H9 (cell line): Measurements from ENCODE around the gene PHOX2A. TPM values are rescaled to one million over a fixed set of nuclear protein-coding genes. Genes with fewer than 3 reads are reported as not detected.

ENCODE experiments used
- DNase-seq: peaks from one replicate; pipeline ENCODE4 v3.0.0-alpha.2; 2017
- H2AFZ ChIP-seq: one replicate; pipeline ENCODE4 v1.6.1; 2013; ENCODE audit warnings: mild to moderate bottlenecking, low read length, control low read depth, moderate library complexity
- H2AK5ac ChIP-seq: 2 replicates; pipeline ENCODE4 v1.6.1; 2013; ENCODE audit warnings: low read length, control low read depth, mixed read lengths; ENCODE audit not compliant: insufficient read length
- H2BK120ac ChIP-seq: one replicate; pipeline ENCODE4 v1.6.1; 2013; ENCODE audit warnings: low read depth, mild to moderate bottlenecking, low read length, control low read depth, inconsistent platforms; ENCODE audit not compliant: poor library complexity, severe bottlenecking
- H2BK12ac ChIP-seq: 2 replicates; pipeline ENCODE4 v1.6.1; 2013; ENCODE audit warnings: low read length, control low read depth, mixed read lengths, low read depth; ENCODE audit not compliant: insufficient read length
- H2BK15ac ChIP-seq: 2 replicates; pipeline ENCODE4 v1.6.1; 2013; ENCODE audit warnings: low read depth, low read length, control low read depth
- H2BK20ac ChIP-seq: one replicate; pipeline ENCODE4 v1.6.1; 2013; ENCODE audit warnings: low read depth, mild to moderate bottlenecking, low read length, control low read depth, inconsistent platforms; ENCODE audit not compliant: poor library complexity, severe bottlenecking
- H2BK5ac ChIP-seq: 2 replicates; pipeline ENCODE4 v1.6.1; 2013; ENCODE audit warnings: low read length, control low read depth, mixed read lengths; ENCODE audit not compliant: insufficient read length
- H3K14ac ChIP-seq: 2 replicates; pipeline ENCODE4 v1.6.1; 2013; ENCODE audit warnings: low read length, control low read depth; ENCODE audit not compliant: insufficient read depth
- H3K18ac ChIP-seq: 2 replicates; pipeline ENCODE4 v1.6.1; 2013; ENCODE audit warnings: low read depth, mild to moderate bottlenecking, mixed read lengths, low read length, control low read depth; ENCODE audit not compliant: insufficient read length
- H3K23ac ChIP-seq: 2 replicates; pipeline ENCODE4 v1.6.1; 2013; ENCODE audit warnings: low read length, control low read depth, mixed read lengths, low read depth; ENCODE audit not compliant: insufficient read length
- H3K23me2 ChIP-seq: 2 replicates; pipeline ENCODE4 v1.6.1; 2013; ENCODE audit warnings: low read depth, mild to moderate bottlenecking, mixed read lengths, low read length, control low read depth; ENCODE audit not compliant: insufficient read length, poor library complexity, severe bottlenecking
- H3K27ac ChIP-seq: 2 replicates; pipeline ENCODE4 v1.5.1; 2013; ENCODE audit warnings: low read length, control low read depth, mixed read lengths, low read depth; ENCODE audit not compliant: insufficient read length
- H3K27me3 ChIP-seq: 2 replicates; pipeline ENCODE4 v1.6.1; 2013; ENCODE audit warnings: low read length, control low read depth, inconsistent platforms; ENCODE audit not compliant: insufficient read depth
- H3K4ac ChIP-seq: 2 replicates; pipeline ENCODE4 v1.6.1; 2013; ENCODE audit warnings: low read depth, mild to moderate bottlenecking, control low read depth, inconsistent platforms, low read length, moderate library complexity
- H3K4me1 ChIP-seq: 2 replicates; pipeline ENCODE4 v1.6.1; 2013; ENCODE audit warnings: low read length, control low read depth, inconsistent platforms; ENCODE audit not compliant: insufficient read depth
- H3K4me2 ChIP-seq: 2 replicates; pipeline ENCODE4 v1.6.1; 2013; ENCODE audit warnings: low read length, control low read depth, mixed read lengths; ENCODE audit not compliant: insufficient read length, insufficient read depth
- H3K56ac ChIP-seq: 2 replicates; pipeline ENCODE4 v1.6.1; 2013; ENCODE audit warnings: low read depth, mild to moderate bottlenecking, mixed read lengths, low read length, control low read depth; ENCODE audit not compliant: insufficient read length
- H3K79me1 ChIP-seq: 2 replicates; pipeline ENCODE4 v1.6.1; 2013; ENCODE audit warnings: low read depth, mild to moderate bottlenecking, moderate library complexity, low read length, control low read depth, inconsistent platforms; ENCODE audit not compliant: insufficient read depth, poor library complexity, severe bottlenecking
- H3K79me2 ChIP-seq: 2 replicates; pipeline ENCODE4 v1.6.1; 2013; ENCODE audit warnings: low read length, control low read depth, inconsistent platforms; ENCODE audit not compliant: insufficient read depth
- H3K9ac ChIP-seq: 2 replicates; pipeline ENCODE4 v1.6.1; 2013; ENCODE audit warnings: low read length, control low read depth, mixed read lengths; ENCODE audit not compliant: insufficient read length; ENCODE audit errors: extremely low read depth
- H3K9me3 ChIP-seq: one replicate; pipeline ENCODE4 v1.6.1; 2013; ENCODE audit warnings: low read depth, low read length, inconsistent platforms; ENCODE audit not compliant: control insufficient read depth
- H3T11ph ChIP-seq: one replicate; pipeline ENCODE4 v1.6.1; 2013; ENCODE audit warnings: mild to moderate bottlenecking, low read length, control low read depth, inconsistent platforms
- H4K20me1 ChIP-seq: one replicate; pipeline ENCODE4 v1.6.1; 2013; ENCODE audit not compliant: control insufficient read depth, insufficient read length, insufficient read depth
- H4K5ac ChIP-seq: 2 replicates; pipeline ENCODE4 v1.6.1; 2013; ENCODE audit warnings: low read depth, mild to moderate bottlenecking, mixed read lengths, low read length, control low read depth; ENCODE audit not compliant: insufficient read length
- H4K8ac ChIP-seq: replicated peaks from 2 replicates; pipeline ENCODE4 v1.6.1; 2013; ENCODE audit warnings: low read length, control low read depth, mixed read lengths, low read depth; ENCODE audit not compliant: insufficient read length
- H4K91ac ChIP-seq: 2 replicates; pipeline ENCODE4 v1.6.1; 2013; ENCODE audit warnings: low read depth, mild to moderate bottlenecking, moderate library complexity, mixed read lengths, low read length, control low read depth; ENCODE audit not compliant: insufficient read length
- H3K27ac Mint-ChIP-seq, 3 experiments: 2 replicates in 2 of 3; 3 replicates in 1 of 3; pipeline ENCODE4 v1.8.0; 2020 to 2021; ENCODE audit warnings: mixed read lengths in 3 of 3, mild to moderate bottlenecking in 1 of 3, moderate library complexity in 1 of 3
- H3K27me3 Mint-ChIP-seq: 2 replicates; pipeline ENCODE4 v1.8.0; 2021; ENCODE audit warnings: low read depth, mild to moderate bottlenecking, moderate library complexity, mixed read lengths
- H3K36me3 Mint-ChIP-seq, 3 experiments: 2 replicates in 2 of 3; 3 replicates in 1 of 3; pipeline ENCODE4 v1.8.0; 2020 to 2021; ENCODE audit warnings: low read depth in 3 of 3, mixed read lengths in 3 of 3; ENCODE audit not compliant: insufficient read depth in 1 of 3
- H3K4me1 Mint-ChIP-seq, 2 experiments: 2 replicates each; pipeline ENCODE4 v1.8.0; 2020; ENCODE audit warnings: mixed read lengths in 2 of 2
- H3K4me3 Mint-ChIP-seq, 2 experiments: 2 replicates in 1 of 2; 3 replicates in 1 of 2; pipeline ENCODE4 v1.8.0; 2020 to 2021; ENCODE audit warnings: mild to moderate bottlenecking in 2 of 2, mixed read lengths in 2 of 2, moderate library complexity in 1 of 2
- H3K9me3 Mint-ChIP-seq, 2 experiments: 2 replicates in 1 of 2; 3 replicates in 1 of 2; pipeline ENCODE4 v1.8.0; 2020; ENCODE audit warnings: mild to moderate bottlenecking in 2 of 2, mixed read lengths in 2 of 2, moderate library complexity in 1 of 2
- WGBS: extraction: QIAGEN DNeasy Blood & Tissue Kit; methylation state at CpG from one replicate; pipeline ENCODE4 v1.1.7; 2013; ENCODE audit warnings: missing lambda C conversion rate, low lambda C conversion rate, mixed read lengths; ENCODE audit not compliant: insufficient read length; ENCODE audit errors: extremely low coverage; 5-methylcytosine and 5-hydroxymethylcytosine counted together
- total RNA-seq: library from RNA; stranded (reverse); gene quantifications from 2 replicates; pipeline ENCODE4 v1.2.1, GENCODE V29; 2021
- TF ChIP-seq, protein P1 (sequence below): fragments of 200-600 bp; sonication (generic); conservative IDR thresholded peaks from 3 replicates; pipeline ENCODE4 v1.8.0; 2021; ENCODE audit warnings: antibody characterized with exemption, mild to moderate bottlenecking

PHOX2A gene
- total RNA-seq, 1 experiment from 2014 or later, result 1.4 TPM

DNA sequence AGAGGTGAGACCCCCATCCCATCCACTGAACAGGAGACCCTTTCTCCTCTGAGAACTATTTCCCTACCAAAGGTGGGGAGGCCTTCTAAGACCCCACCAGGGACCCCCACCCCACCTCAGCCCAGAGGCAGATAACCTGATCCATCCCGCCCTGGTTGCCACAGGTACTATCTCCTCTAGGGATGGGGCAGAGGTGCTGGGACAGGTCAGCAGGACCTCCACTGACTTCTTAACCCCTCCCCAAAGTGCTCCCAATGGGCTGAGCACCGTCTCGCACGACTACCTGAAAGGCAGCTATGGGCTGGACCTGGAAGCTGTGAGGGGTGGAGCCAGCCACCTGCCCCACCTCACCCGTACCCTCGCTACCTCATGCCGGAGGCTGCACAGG, 15.1 kb downstream of the PHOX2A start:
- no peak overlapping the region for H3T11ph ChIP-seq
- no peak overlapping the region for H4K8ac ChIP-seq
- H3K4ac ChIP-seq, result no peak overlapping the region
- peaks cover 14% of the 10 kb centered on the region for H3K23me2 ChIP-seq
- H2BK20ac ChIP-seq, result no peak overlapping the region
- peaks cover 2% of the 10 kb centered on the region for H4K20me1 ChIP-seq
- no peak overlapping the region for H2AFZ ChIP-seq
- H3K23ac ChIP-seq, result no peak overlapping the region
- H2AK5ac ChIP-seq, result no peak overlapping the region
- H3K9ac ChIP-seq, result no peak overlapping the region
- H3K4me2 ChIP-seq, result no peak overlapping the region
- DNase-seq, result no peak
- H3K56ac ChIP-seq, result no peak overlapping the region
- H4K5ac ChIP-seq, result no peak overlapping the region
- H3K4me3 Mint-ChIP-seq, result no peak overlapping the region
- no peaks in the 10 kb centered on the region for H3K9me3 ChIP-seq
- peaks cover 4% of the 10 kb centered on the region; the same call in 1 of the 2 replicates for H3K79me2 ChIP-seq
- H4K91ac ChIP-seq, result no peak overlapping the region
- no CpG with 5 or more reads among the region's 7 CpGs for WGBS
- no peaks in the 10 kb centered on the region for H3K9me3 Mint-ChIP-seq
- H3K14ac ChIP-seq, result no peak overlapping the region
- H3K4me1 Mint-ChIP-seq, result peaks cover 12 to 19% of the 10 kb centered on the region in 2 experiments
- H3K4me1 ChIP-seq, result no peaks in the 10 kb centered on the region; the same call in 1 of the 2 replicates
- H3K27ac Mint-ChIP-seq, result no peak overlapping the region; a peak in 1 of 7 replicates
- H2BK12ac ChIP-seq, result no peak overlapping the region
- H3K36me3 Mint-ChIP-seq, result peaks cover 31 to 78% (median 74%) of the 10 kb centered on the region in 3 experiments; a peak in 6 of 7 replicates
- peaks cover 3% of the 10 kb centered on the region for H3K79me1 ChIP-seq
- no peak overlapping the region for H3K27ac ChIP-seq
- no peak overlapping the region for H3K18ac ChIP-seq
- H2BK15ac ChIP-seq, result no peak overlapping the region
- no peaks in the 10 kb centered on the region for H3K27me3 Mint-ChIP-seq
- no peaks in the 10 kb centered on the region for H3K27me3 ChIP-seq
- no peak overlapping the region for H2BK120ac ChIP-seq
- no peak overlapping the region for H2BK5ac ChIP-seq
- TF ChIP-seq, protein P1, sequence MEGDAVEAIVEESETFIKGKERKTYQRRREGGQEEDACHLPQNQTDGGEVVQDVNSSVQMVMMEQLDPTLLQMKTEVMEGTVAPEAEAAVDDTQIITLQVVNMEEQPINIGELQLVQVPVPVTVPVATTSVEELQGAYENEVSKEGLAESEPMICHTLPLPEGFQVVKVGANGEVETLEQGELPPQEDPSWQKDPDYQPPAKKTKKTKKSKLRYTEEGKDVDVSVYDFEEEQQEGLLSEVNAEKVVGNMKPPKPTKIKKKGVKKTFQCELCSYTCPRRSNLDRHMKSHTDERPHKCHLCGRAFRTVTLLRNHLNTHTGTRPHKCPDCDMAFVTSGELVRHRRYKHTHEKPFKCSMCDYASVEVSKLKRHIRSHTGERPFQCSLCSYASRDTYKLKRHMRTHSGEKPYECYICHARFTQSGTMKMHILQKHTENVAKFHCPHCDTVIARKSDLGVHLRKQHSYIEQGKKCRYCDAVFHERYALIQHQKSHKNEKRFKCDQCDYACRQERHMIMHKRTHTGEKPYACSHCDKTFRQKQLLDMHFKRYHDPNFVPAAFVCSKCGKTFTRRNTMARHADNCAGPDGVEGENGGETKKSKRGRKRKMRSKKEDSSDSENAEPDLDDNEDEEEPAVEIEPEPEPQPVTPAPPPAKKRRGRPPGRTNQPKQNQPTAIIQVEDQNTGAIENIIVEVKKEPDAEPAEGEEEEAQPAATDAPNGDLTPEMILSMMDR, result no peak
